Karpas-422 (cell line): ENCODE measurements around the gene PHPT1. TPM values are rescaled to one million over a fixed set of nuclear protein-coding genes. Genes with fewer than 3 reads are reported as not detected.

Experiments used
- DNase-seq: peaks from one replicate; pipeline ENCODE4 v3.0.0-alpha.2; 2015
- H2AFZ ChIP-seq: fragments of 200-600 bp; sonication (generic); 2 replicates; pipeline ENCODE4 v1.6.1; 2014; ENCODE audit warnings: antibody characterized with exemption, low read length, mixed read lengths
- H3K27ac ChIP-seq: fragments of 200-600 bp; sonication (generic); 2 replicates; pipeline ENCODE4 v1.5.1; 2014; ENCODE audit warnings: mild to moderate bottlenecking, low read length, moderate library complexity
- H3K27me3 ChIP-seq: fragments of 200-600 bp; sonication (generic); 2 replicates; pipeline ENCODE4 v1.6.1; 2014; ENCODE audit warnings: low read length, mixed read lengths
- H3K36me3 ChIP-seq: fragments of 200-600 bp; sonication (generic); 2 replicates; pipeline ENCODE4 v1.6.1; 2014; ENCODE audit warnings: low read length, mixed read lengths; ENCODE audit not compliant: insufficient read depth
- H3K4me1 ChIP-seq: fragments of 200-600 bp; sonication (generic); 2 replicates; pipeline ENCODE4 v1.6.1; 2014; ENCODE audit warnings: mild to moderate bottlenecking, low read length, mixed read lengths
- H3K4me2 ChIP-seq: fragments of 200-600 bp; sonication (generic); 2 replicates; pipeline ENCODE4 v1.6.1; 2014; ENCODE audit warnings: low read length, low read depth, mild to moderate bottlenecking; ENCODE audit not compliant: poor library complexity, severe bottlenecking
- H3K4me3 ChIP-seq: fragments of 200-600 bp; sonication (generic); 2 replicates; pipeline ENCODE4 v1.5.1; 2014; ENCODE audit warnings: mild to moderate bottlenecking, antibody characterized with exemption, low read length, mixed read lengths
- H3K79me2 ChIP-seq: fragments of 200-600 bp; sonication (generic); 2 replicates; pipeline ENCODE4 v1.6.1; 2014; ENCODE audit warnings: mild to moderate bottlenecking, low read length, mixed read lengths
- H3K9ac ChIP-seq: fragments of 200-600 bp; sonication (generic); 2 replicates; pipeline ENCODE4 v1.6.0; 2014; ENCODE audit warnings: low read length
- H3K9me2 ChIP-seq: fragments of 200-600 bp; sonication (generic), shearing (Covaris generic); replicated peaks from 2 replicates; pipeline ENCODE4 v1.6.0; 2014; ENCODE audit warnings: mild to moderate bottlenecking, low read length, moderate library complexity; ENCODE audit not compliant: insufficient read depth
- H3K9me3 ChIP-seq: fragments of 300-700, 200-600 bp; sonication (generic); 2 replicates; pipeline ENCODE4 v1.6.1; 2014; ENCODE audit warnings: low read length, mixed read lengths
- H4K20me1 ChIP-seq: fragments of 200-600 bp; sonication (generic); 2 replicates; pipeline ENCODE4 v1.6.1; 2014; ENCODE audit warnings: mild to moderate bottlenecking, antibody characterized with exemption, low read length, low read depth; ENCODE audit not compliant: insufficient read depth
- total RNA-seq: library from RNA; depleted of rRNA; stranded (reverse); fragments of >200 nt; shearing (Covaris generic); gene quantifications from 2 replicates; pipeline ENCODE4 v1.2.3, GENCODE V29; 2014; ENCODE audit warnings: low replicate concordance

PHPT1 gene
- total RNA-seq, 1 experiment from 2014 or later, result 82.5 TPM

- no peak overlapping the region for H2AFZ ChIP-seq
- peaks cover 15% of the 10 kb centered on the region; the same call in 1 of the 2 replicates for H3K36me3 ChIP-seq
- peak overlapping the region; percentile 99 for H3K4me2 ChIP-seq
- H3K4me3 ChIP-seq, result peak overlapping the region; percentile 99
- H3K79me2 ChIP-seq, result peaks cover 45% of the 10 kb centered on the region
- DNase-seq, result no peak
- H4K20me1 ChIP-seq, result no peaks in the 10 kb centered on the region
- peak overlapping the region; percentile 100 for H3K9ac ChIP-seq
- no peaks in the 10 kb centered on the region for H3K9me3 ChIP-seq
- no peaks in the 10 kb centered on the region for H3K27me3 ChIP-seq
- H3K4me1 ChIP-seq, result peaks cover 37% of the 10 kb centered on the region
- H3K9me2 ChIP-seq, result no peaks in the 10 kb centered on the region
- H3K27ac ChIP-seq, result no peak overlapping the region
These were observed 43.1 kb upstream of the PHPT1 start for GRCh38 chr9:136806067-136806466.

- H2AFZ ChIP-seq, result no peak overlapping the region
- H3K4me2 ChIP-seq, result peak overlapping the region; percentile 99
- no peaks in the 10 kb centered on the region for H3K27me3 ChIP-seq
- H3K9me3 ChIP-seq, result no peaks in the 10 kb centered on the region
- no peak for DNase-seq
- peak overlapping the region; percentile 100 for H3K9ac ChIP-seq
- peaks cover 16% of the 10 kb centered on the region; the same call in 1 of the 2 replicates for H3K36me3 ChIP-seq
- peak overlapping the region; percentile 99 for H3K4me3 ChIP-seq
- H3K9me2 ChIP-seq, result no peaks in the 10 kb centered on the region
- peak overlapping the region; percentile 65; the same call in 1 of the 2 replicates for H3K27ac ChIP-seq
- no peaks in the 10 kb centered on the region for H4K20me1 ChIP-seq
- peaks cover 36% of the 10 kb centered on the region for H3K4me1 ChIP-seq
- H3K79me2 ChIP-seq, result peaks cover 51% of the 10 kb centered on the region
These were observed 42.5 kb upstream of the PHPT1 start for GRCh38 chr9:136806631-136807201.

- Histone ChIP-seq H3K27ac (peak within 1 kb of the TSS; percentile 69), H3K9ac (peak within 1 kb of the TSS; percentile 100), H3K4me3 (peak within 1 kb of the TSS; percentile 99), H3K36me3 (peaks cover 16% of the 10 kb centered on the region; the same call in 1 of the 2 replicates), H3K4me1 (peaks cover 38% of the 10 kb centered on the region), H3K9me3 (no peaks in the 10 kb centered on the region), H2AFZ (peak within 1 kb of the TSS; percentile 62; the same call in 1 of the 2 replicates), H3K79me2 (peaks cover 58% of the 10 kb centered on the region), H3K27me3 (no peaks in the 10 kb centered on the region), H4K20me1 (no peaks in the 10 kb centered on the region), H3K4me2 (peak within 1 kb of the TSS; percentile 99), H3K9me2 (no peaks in the 10 kb centered on the region)
- DNase-seq, result peak; percentile 93
These were observed 41.7 kb upstream of the PHPT1 start, which contains the start of gene RABL6 for GRCh38 chr9:136807281-136808074. Gene RABL6, plus strand, starts transcription at chr9:136807948. Its CDS starts 249 bp downstream, at chr9:136808197.

GRCh38 chr9:136808075-136808805, 41.0 kb upstream of the PHPT1 start:
- peak; percentile 74 for DNase-seq
- Histone ChIP-seq H3K9me2 (no peaks in the 10 kb centered on the region), H3K79me2 (peaks cover 66% of the 10 kb centered on the region), H3K36me3 (peaks cover 16% of the 10 kb centered on the region; the same call in 1 of the 2 replicates), H3K4me1 (peaks cover 38% of the 10 kb centered on the region), H3K27ac (peak overlapping the region; percentile 69), H3K27me3 (no peaks in the 10 kb centered on the region), H3K9ac (peak overlapping the region; percentile 100), H2AFZ (no peak overlapping the region; the same call in 1 of the 2 replicates), H3K4me2 (peak overlapping the region; percentile 96), H3K4me3 (peak overlapping the region; percentile 98), H3K9me3 (no peaks in the 10 kb centered on the region), H4K20me1 (no peaks in the 10 kb centered on the region)

- H3K79me2 ChIP-seq, result peaks cover 71% of the 10 kb centered on the region
- H3K9me3 ChIP-seq, result no peaks in the 10 kb centered on the region
- no peaks in the 10 kb centered on the region for H3K27me3 ChIP-seq
- H3K4me1 ChIP-seq, result peaks cover 38% of the 10 kb centered on the region
- no peak overlapping the region for H2AFZ ChIP-seq
- H3K36me3 ChIP-seq, result peaks cover 16% of the 10 kb centered on the region; the same call in 1 of the 2 replicates
- H4K20me1 ChIP-seq, result no peaks in the 10 kb centered on the region
- H3K4me2 ChIP-seq, result peak overlapping the region; percentile 96
- peak overlapping the region; percentile 100 for H3K9ac ChIP-seq
- no peak for DNase-seq
- H3K4me3 ChIP-seq, result peak overlapping the region; percentile 98
- H3K9me2 ChIP-seq, result no peaks in the 10 kb centered on the region
- no peak overlapping the region; the same call in 1 of the 2 replicates for H3K27ac ChIP-seq
These were observed 40.4 kb upstream of the PHPT1 start for GRCh38 chr9:136808806-136809158.

GRCh38 chr9:136814725-136815421, 34.3 kb upstream of the PHPT1 start:
- H3K27me3 ChIP-seq, result no peaks in the 10 kb centered on the region
- no peaks in the 10 kb centered on the region for H3K9me2 ChIP-seq

GRCh38 chr9:136815422-136815782, 33.8 kb upstream of the PHPT1 start:
- no peaks in the 10 kb centered on the region for H3K27me3 ChIP-seq
- no peak overlapping the region for H2AFZ ChIP-seq
- H3K27ac ChIP-seq, result peak overlapping the region; percentile 29; the same call in 1 of the 2 replicates
- DNase-seq, result no peak
- no peak overlapping the region for H3K4me3 ChIP-seq
- 0 out of 2 replicates have a peak overlapping the region, but pooled peaks have one; percentile 11 for H3K9ac ChIP-seq
- no peaks in the 10 kb centered on the region for H3K9me2 ChIP-seq
- peaks cover 13% of the 10 kb centered on the region; the same call in 1 of the 2 replicates for H3K36me3 ChIP-seq
- no peak overlapping the region for H3K4me2 ChIP-seq
- H3K9me3 ChIP-seq, result no peaks in the 10 kb centered on the region
- H3K4me1 ChIP-seq, result peaks cover 16% of the 10 kb centered on the region
- peaks cover 72% of the 10 kb centered on the region for H3K79me2 ChIP-seq
- peaks cover 4% of the 10 kb centered on the region; the same call in 1 of the 2 replicates for H4K20me1 ChIP-seq

More at GRCh38 chr9:136814725-136815421, 34.3 kb upstream of the PHPT1 start:
- DNase-seq, result peak; percentile 51
- Histone ChIP-seq H3K27ac (peak overlapping the region; percentile 29; the same call in 1 of the 2 replicates), H3K9me3 (no peaks in the 10 kb centered on the region), H3K9ac (0 out of 2 replicates have a peak overlapping the region, but pooled peaks have one; percentile 11), H3K79me2 (peaks cover 77% of the 10 kb centered on the region), H2AFZ (no peak overlapping the region), H3K4me2 (no peak overlapping the region), H4K20me1 (peaks cover 3% of the 10 kb centered on the region; the same call in 1 of the 2 replicates), H3K4me3 (no peak overlapping the region), H3K4me1 (peaks cover 21% of the 10 kb centered on the region), H3K36me3 (peaks cover 18% of the 10 kb centered on the region; the same call in 1 of the 2 replicates)
